HG03521 (cell line): ENCODE results near the gene FBXO47.
"Not testable (repeated sequence)": the region's sequence is repeated elsewhere in the genome, so short reads cannot be mapped to it uniquely, and the experiment has no call there.

Experiments used
- ATAC-seq: cut with Tn5 transposase; IDR thresholded peaks from one replicate; pipeline ENCODE4 v1.9.1; 2021; ENCODE audit warnings: mild to moderate bottlenecking, moderate library complexity; ENCODE audit not compliant: unreplicated experiment

Gene FBXO47

GRCh38 chr17:38922538-38923297 lies 44.5 kb downstream of the FBXO47 start:
- ATAC-seq, result no peak

DNA sequence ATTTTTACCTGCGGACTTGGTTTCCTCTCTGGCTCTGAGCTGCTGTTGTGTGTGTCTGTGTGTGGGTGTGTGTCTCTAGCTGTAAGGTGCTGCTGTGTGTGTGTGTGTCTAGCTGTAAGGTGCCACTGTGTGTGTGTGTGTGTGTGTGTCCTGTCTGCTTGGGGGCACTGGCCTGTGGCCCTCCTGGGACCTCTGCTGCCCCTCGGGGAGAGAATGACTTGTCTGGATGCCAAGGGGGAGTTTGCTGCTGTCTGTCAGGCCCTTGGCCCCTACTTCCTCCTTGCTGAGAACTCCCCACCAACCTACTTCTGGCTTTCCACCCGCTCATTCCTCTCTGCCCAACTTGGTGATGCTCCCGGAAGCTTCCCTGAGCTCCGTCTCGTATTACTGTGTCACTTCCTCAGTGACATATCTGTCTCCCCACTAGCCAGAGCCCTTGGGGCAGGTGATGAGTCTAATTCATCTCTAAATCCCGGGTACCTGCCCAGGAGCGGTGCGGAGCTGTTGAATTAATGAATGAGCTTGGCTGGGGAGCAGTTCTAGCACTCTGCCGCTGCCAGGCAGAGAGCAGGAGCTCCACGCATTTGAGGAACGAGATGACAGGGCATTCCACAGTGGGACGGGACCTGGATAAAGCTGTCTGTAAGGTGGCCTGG lies 45.3 kb downstream of the FBXO47 start:
- ATAC-seq, result no peak

DNA sequence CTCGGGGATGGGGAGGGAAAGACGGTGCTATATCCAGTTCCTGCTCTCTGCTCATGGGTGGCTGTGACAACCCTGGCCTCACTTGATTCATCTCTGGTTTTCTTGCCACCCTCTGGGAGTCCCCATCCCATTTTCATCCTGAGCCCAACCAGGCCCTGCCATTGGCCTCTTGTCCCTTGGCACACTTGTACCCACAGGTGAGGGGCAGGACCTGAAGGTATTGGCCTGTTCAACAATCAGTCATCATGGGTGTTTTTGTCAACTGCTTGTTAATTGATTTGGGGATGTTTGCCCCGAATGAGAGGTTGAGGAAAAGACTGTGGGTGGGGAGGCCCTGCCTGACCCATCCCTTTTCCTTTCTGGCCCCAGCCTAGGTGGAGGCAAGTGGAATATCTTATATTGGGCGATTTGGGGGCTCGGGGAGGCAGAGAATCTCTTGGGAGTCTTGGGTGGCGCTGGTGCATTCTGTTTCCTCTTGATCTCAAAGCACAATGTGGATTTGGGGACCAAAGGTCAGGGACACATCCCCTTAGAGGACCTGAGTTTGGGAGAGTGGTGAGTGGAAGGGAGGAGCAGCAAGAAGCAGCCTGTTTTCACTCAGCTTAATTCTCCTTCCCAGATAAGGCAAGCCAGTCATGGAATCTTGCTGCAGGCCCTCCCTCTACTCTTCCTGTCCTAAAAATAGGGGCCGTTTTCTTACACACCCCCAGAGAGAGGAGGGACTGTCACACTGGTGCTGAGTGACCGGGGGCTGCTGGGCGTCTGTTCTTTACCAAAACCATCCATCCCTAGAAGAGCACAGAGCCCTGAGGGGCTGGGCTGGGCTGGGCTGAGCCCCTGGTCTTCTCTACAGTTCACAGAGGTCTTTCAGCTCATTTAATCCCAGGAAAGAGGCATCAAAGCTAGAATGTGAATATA lies 46.6 kb downstream of the FBXO47 start:
- ATAC-seq, result no peak

DNA sequence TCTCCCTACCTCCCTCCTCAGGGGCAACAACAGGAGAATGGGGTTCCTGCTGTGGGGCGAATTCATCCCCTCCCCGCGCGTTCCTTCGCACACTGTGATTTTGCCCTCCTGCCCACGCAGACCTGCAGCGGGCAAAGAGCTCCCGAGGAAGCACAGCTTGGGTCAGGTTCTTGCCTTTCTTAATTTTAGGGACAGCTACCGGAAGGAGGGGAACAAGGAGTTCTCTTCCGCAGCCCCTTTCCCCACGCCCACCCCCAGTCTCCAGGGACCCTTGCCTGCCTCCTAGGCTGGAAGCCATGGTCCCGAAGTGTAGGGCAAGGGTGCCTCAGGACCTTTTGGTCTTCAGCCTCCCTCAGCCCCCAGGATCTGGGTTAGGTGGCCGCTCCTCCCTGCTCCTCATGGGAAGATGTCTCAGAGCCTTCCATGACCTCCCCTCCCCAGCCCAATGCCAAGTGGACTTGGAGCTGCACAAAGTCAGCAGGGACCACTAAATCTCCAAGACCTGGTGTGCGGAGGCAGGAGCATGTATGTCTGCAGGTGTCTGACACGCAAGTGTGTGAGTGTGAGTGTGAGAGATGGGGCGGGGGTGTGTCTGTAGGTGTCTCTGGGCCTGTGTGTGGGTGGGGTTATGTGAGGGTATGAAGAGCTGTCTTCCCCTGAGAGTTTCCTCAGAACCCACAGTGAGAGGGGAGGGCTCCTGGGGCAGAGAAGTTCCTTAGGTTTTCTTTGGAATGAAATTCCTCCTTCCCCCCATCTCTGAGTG lies 47.7 kb downstream of the FBXO47 start:
- no peak for ATAC-seq

DNA sequence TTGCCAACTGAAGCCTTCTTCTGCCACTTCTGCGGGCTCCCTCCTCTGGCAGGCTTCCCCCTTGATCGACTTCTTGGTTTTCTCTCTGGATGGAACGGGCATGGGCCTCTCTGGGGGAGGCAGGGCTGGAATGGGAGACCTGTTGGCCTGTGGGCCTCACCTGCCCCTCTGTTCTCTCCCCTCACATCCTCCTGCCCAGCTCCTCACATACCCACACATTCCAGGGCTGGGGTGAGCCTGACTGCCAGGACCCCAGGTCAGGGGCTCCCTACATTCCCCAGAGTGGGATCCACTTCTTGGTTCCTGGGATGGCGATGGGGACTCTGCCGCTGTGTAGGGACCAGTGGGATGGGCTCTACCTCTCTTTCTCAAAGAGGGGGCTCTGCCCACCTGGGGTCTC lies 48.3 kb downstream of the FBXO47 start:
- ATAC-seq, result no peak

DNA sequence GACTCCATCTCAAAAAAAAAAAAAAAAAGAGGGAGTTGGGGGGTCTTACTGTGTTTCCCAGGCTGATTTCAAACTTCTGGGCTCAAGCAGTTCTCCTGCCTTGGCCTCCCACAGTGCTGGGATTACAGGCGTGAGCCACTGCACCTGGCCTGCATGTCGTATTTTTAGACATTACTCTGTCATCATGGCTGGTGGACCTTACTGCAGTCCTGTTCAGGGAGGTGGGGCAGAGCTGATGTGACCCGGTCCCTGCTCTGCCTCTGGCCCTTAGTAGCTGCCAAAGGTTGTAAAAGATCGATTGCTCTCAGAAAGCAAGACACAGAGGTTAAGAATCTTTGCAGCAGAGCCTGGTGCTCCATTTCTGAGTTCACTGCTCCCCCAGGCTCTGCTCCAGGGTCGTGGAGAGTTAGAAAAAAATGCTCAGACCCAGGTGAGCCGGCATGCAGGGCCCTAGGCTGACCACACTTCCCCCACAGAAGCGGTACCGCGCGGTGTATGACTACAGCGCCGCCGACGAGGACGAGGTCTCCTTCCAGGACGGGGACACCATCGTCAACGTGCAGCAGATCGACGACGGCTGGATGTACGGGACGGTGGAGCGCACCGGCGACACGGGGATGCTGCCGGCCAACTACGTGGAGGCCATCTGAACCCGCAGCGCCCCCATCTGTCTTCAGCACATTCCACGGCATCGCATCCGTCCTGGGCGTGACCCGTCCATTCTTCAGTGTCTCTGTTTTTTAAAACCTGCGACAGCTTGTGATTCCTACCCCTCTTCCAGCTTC lies 48.9 kb downstream of the FBXO47 start:
- no peak for ATAC-seq

DNA sequence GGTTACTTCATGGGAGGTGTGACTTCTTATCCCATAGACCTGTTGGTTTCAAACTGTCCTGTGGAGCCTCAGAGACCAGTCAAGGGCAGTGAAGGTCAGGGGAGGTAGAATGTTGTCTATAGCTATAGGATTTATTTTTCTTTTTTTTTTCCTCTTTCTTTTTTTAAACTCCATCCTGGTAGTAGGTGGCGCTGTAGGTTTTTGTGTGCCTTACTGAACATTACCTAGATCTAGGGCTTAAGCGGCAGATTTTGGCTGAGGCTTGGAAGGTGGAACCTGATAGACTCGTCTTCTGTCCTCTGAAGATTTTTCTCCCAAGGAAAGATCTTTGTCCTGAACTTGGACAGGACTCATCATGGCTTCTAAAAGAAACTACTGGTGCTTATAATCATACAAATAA lies 49.9 kb downstream of the FBXO47 start:
- ATAC-seq, result no peak

GRCh38 chr17:38916771-38917170 lies 50.4 kb downstream of the FBXO47 start:
- no peak for ATAC-seq

DNA sequence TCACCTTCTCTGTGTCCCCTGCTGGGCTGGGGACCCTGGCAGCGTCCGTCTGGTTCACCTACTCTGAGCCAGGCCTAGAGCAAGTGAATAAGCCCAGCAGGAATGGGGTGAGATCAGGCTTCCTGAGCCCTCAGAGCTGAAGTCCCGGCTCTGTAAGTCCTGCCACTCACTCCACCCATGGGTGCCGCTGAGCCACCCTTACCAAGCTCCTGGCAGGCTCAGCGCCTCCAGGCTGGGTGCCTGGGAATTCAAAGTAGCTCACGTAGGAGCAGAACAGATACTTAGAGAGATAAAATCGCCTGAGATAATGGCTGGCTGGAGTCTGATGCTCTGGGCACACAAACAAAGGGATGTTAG lies 51.6 kb downstream of the FBXO47 start:
- ATAC-seq, result no peak

GRCh38 chr17:38914741-38915638 lies 52.2 kb downstream of the FBXO47 start:
- no peak for ATAC-seq

GRCh38 chr17:38912221-38912813 lies 54.9 kb downstream of the FBXO47 start:
- ATAC-seq, result no peak

- not testable (repeated sequence) for ATAC-seq
Measured at GRCh38 chr17:38911731-38912081, 55.5 kb downstream of the FBXO47 start.

DNA sequence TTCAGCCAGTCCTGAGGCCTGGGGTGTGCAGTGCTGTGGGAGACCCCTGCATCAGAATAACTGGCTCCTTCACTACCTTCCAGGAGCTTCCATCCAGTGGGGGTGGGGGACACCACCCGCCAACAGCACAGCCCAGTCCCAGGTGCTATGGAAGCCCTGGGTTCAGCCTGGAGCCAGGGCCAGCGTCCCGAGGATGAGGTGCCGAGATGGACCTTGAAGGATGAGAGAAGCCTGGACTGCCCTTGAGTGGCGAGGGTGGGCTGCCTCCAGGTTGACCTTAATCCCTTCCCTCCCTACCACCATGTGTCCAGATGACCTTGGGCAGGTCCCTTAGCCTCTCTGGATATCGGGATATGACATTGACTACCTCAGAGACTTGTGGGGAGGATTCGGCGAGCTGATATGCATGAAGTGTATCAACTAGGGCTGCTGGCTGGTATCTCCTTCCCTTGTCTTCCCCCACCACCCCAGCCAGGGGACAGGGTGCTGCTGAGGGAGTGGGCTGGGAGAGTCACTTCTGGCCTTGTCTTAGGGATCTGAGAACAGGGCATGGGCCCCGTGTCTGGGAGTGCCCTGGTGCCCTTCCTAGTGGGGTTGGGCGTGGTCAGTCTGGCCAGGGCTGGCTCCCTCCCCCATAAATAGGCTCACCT lies 56.0 kb downstream of the FBXO47 start:
- ATAC-seq, result no peak

DNA sequence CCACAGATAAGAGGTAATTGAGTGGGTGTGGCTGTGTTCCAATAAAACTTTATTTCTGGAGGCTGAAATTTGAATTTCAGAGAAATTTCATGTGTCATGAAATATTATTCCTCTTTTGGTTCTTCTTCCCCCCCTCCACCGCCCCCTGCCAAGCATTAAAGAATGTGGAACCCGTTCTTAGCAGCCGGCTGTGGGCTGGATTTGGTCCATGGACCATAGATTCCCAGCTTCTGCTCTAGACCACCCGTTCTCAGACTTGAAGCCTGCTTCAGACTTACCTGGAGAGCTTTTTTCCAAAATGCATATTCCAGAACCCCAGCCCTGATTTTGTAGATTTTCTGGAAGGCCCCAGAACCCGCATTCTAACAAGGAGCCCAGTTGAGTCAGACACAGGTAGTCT lies 56.9 kb downstream of the FBXO47 start:
- ATAC-seq, result no peak

- no peak for ATAC-seq
Measured at GRCh38 chr17:38908676-38909181, 58.5 kb downstream of the FBXO47 start.

- no peak for ATAC-seq
Measured at GRCh38 chr17:38907930-38908675, 59.1 kb downstream of the FBXO47 start.

GRCh38 chr17:38906460-38907228 lies 60.6 kb downstream of the FBXO47 start:
- no peak for ATAC-seq
